ENCODE measurements around the gene HPCAL1.
"Not testable (repeated sequence)": the region's sequence is repeated elsewhere in the genome, so short reads cannot be mapped to it uniquely, and the experiment has no call there.

Gene HPCAL1

GRCh38 chr2:10448576-10449485 lies 146.1 kb downstream of the HPCAL1 start:
- peak; percentile 94 for DNase-seq

- DNase-seq = no peak
Measured at GRCh38 chr2:10449486-10449831, 146.8 kb downstream of the HPCAL1 start.

- DNase-seq = no peak
Measured at GRCh38 chr2:10449838-10450691, 147.4 kb downstream of the HPCAL1 start.

GRCh38 chr2:10451819-10452218 lies 149.1 kb downstream of the HPCAL1 start:
- no peak for DNase-seq

GRCh38 chr2:10452312-10452711 lies 149.6 kb downstream of the HPCAL1 start:
- DNase-seq = no peak

GRCh38 chr2:10452956-10453904 lies 150.5 kb downstream of the HPCAL1 start:
- no peak for DNase-seq

GRCh38 chr2:10453905-10454298 lies 151.2 kb downstream of the HPCAL1 start:
- no peak for DNase-seq

GRCh38 chr2:10454505-10454904 lies 151.8 kb downstream of the HPCAL1 start:
- DNase-seq = no peak

- not testable (repeated sequence) for DNase-seq
Measured at GRCh38 chr2:10457195-10457594, 154.5 kb downstream of the HPCAL1 start.

- no peak for DNase-seq
Measured at GRCh38 chr2:10457846-10458598, 155.3 kb downstream of the HPCAL1 start.

- no peak for DNase-seq
Measured at GRCh38 chr2:10460366-10460796, 157.7 kb downstream of the HPCAL1 start.

- no peak for DNase-seq
Measured at GRCh38 chr2:10462178-10463083, 159.7 kb downstream of the HPCAL1 start.

GRCh38 chr2:10465910-10466309 lies 163.2 kb downstream of the HPCAL1 start:
- no peak for DNase-seq

- no peak for DNase-seq
Measured at GRCh38 chr2:10466801-10467200, 164.1 kb downstream of the HPCAL1 start.

- DNase-seq = no peak
Measured at GRCh38 chr2:10467401-10467800, 164.7 kb downstream of the HPCAL1 start.

GRCh38 chr2:10469301-10469700 lies 166.6 kb downstream of the HPCAL1 start:
- no peak for DNase-seq

GRCh38 chr2:10469955-10470608 lies 167.4 kb downstream of the HPCAL1 start:
- DNase-seq = no peak

- no peak for DNase-seq
Measured at GRCh38 chr2:10471046-10471571, 168.4 kb downstream of the HPCAL1 start.

GRCh38 chr2:10471955-10472354 lies 169.3 kb downstream of the HPCAL1 start:
- DNase-seq = no peak

All from activated CD8-positive, alpha-beta memory T cell treated with anti-CD3 and anti-CD28 coated beads, Interleukin-2, amount 50 U/mL, for 4 hours (primary cell).